DMS153 (cell line): ENCODE results near the gene ATG13.
"Not testable (repeated sequence)": the region's sequence is repeated elsewhere in the genome, so short reads cannot be mapped to it uniquely, and the experiment has no call there.

Experiments used
- DNase-seq: peaks from one replicate; lab custom pipeline; 2025; lab: John Stamatoyannopoulos, UW

Gene ATG13

GRCh38 chr11:46697723-46698122, 80.4 kb downstream of the ATG13 start:
- no peak for DNase-seq

- no peak for DNase-seq
These were observed 81.2 kb downstream of the ATG13 start for GRCh38 chr11:46698597-46698996.

GRCh38 chr11:46700241-46701077, 83.1 kb downstream of the ATG13 start, which contains the start of the genes ARHGAP1 and ZNF408:
TSS of gene ARHGAP1 (minus strand) at chr11:46700619. CDS start at chr11:46696107, 4,512 bp downstream.
TSS of gene ZNF408 (plus strand) at chr11:46701031. CDS start at chr11:46701048, 17 bp downstream.
- DNase-seq: peak; percentile 98

- DNase-seq: no peak
These were observed 83.8 kb downstream of the ATG13 start for GRCh38 chr11:46701078-46701654.

- DNase-seq: no peak
These were observed 87.8 kb downstream of the ATG13 start for GRCh38 chr11:46705070-46705688.

- DNase-seq: no peak
These were observed 89.5 kb downstream of the ATG13 start for GRCh38 chr11:46706886-46707285.

GRCh38 chr11:46709351-46709750, 92.0 kb downstream of the ATG13 start:
- not testable (repeated sequence) for DNase-seq

GRCh38 chr11:46710821-46711269, 93.5 kb downstream of the ATG13 start:
- no peak for DNase-seq

- DNase-seq: no peak
These were observed 94.0 kb downstream of the ATG13 start for GRCh38 chr11:46711303-46711702.

GRCh38 chr11:46712874-46713576, 95.7 kb downstream of the ATG13 start:
- no peak for DNase-seq

- DNase-seq: not testable (repeated sequence)
These were observed 100.4 kb downstream of the ATG13 start for GRCh38 chr11:46717825-46718154.

- DNase-seq: peak; percentile 89
These were observed 101.0 kb downstream of the ATG13 start for GRCh38 chr11:46718155-46719019.

- no peak for DNase-seq
These were observed 101.7 kb downstream of the ATG13 start, which contains the start of gene F2 for GRCh38 chr11:46719048-46719542. TSS of gene F2 (plus strand) at chr11:46719213. CDS start at chr11:46719236, 23 bp downstream.

GRCh38 chr11:46719543-46720218, 102.3 kb downstream of the ATG13 start:
- DNase-seq: no peak

- DNase-seq: no peak
These were observed 103.9 kb downstream of the ATG13 start for GRCh38 chr11:46721286-46721685.

GRCh38 chr11:46722566-46723358, 105.4 kb downstream of the ATG13 start:
- no peak for DNase-seq

- no peak for DNase-seq
These were observed 106.0 kb downstream of the ATG13 start for GRCh38 chr11:46723359-46723680.

GRCh38 chr11:46724088-46724487, 106.7 kb downstream of the ATG13 start:
- DNase-seq: peak; percentile 47
